IPS DF 19.7 (cell line): ENCODE results near the gene TTLL5.
"Not testable (repeated sequence)": the region's sequence is repeated elsewhere in the genome, so short reads cannot be mapped to it uniquely, and the experiment has no call there.

Source experiments
- DNase-seq: peaks from one replicate; pipeline ENCODE4 v3.0.0-alpha.2; 2013; ENCODE audit warnings: low read depth, low spot score

Gene TTLL5

DNA sequence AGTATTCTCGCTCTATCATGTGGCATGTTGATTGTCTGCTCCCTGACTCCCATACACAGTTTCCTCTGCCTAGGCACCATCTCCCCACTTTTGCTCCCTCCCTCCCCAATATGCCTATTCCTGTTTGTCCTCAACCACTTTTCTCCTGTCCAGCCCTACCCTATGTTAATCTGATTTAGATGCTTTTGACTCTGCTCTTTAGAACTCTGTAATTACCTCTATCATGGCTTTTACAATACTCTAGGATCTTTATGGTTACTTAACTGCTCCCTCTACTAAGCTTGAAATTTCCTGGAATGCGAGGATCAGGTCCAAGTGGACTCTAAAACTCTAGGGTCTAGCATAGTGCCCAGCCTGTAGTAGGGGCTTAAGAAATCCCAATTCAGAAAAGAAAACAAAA, 252.1 kb downstream of the TTLL5 start:
- no peak for DNase-seq

DNA sequence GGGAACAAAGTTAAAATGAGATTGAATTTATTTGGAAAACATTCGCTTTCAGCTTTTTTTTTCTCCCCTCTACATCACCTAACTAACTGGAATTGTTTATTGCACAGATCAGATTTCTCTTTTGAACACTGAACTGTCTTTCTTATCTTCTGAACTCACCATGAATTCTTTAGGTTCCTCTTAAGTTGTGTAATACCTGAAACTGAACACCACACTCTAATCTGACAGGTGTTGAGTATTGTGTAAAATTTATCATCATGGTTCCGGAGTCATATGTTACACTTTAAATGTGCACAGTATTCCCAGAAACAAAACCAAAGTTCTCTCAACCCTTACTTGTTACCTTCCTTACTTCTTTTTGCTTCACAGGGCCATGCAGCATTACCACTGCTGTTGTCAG, 254.0 kb downstream of the TTLL5 start:
- DNase-seq = no peak

DNA sequence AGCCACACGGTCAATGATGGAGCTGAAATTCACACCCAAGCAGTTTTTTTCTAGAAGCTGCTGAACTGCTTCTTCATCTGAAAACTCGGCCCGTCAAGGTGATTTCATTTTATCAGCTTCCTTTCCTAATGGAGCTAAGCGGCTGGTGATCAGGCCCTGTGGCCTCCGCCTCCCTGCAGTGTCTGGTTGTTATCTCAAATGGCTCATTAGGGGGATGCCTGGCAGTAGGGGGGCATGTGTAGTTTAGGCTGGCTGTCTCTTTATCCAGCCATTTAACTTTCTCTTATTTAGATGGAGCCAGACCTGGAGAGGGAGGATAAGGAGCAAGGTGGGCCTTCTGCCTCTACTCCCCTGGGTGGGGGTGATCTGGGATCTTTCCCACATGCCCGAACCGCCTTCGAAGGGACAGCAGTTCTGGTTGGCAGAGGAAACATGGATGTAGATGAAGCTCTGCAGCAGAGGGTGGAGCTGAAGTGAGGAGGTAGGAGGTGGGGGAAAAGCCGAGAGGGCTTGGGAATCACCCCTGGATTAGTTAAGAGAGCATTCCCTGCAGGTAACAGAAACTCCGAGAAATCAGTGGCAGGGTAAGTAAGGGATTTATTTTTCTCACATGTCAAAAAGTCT, 256.4 kb downstream of the TTLL5 start:
- DNase-seq = no peak

DNA sequence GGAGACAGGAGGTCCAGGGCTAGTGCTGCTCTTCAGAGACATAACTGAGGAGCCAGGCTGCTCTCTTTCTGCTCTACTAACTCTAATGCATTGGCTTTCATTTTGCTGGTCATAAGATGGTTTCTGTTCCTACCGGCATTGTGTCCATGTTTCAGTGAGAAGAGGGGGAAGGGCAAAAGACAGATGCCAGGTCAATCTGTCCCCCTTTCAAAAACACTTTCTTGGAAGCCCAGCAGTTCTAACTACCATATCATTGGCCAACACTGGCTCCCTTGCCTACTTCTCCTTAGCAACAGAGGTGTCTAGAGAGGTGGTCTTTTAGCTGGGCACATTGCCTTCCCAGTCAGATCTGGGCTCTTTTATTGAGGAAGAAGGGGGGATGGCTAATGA, 256.9 kb downstream of the TTLL5 start:
- no peak for DNase-seq

DNA sequence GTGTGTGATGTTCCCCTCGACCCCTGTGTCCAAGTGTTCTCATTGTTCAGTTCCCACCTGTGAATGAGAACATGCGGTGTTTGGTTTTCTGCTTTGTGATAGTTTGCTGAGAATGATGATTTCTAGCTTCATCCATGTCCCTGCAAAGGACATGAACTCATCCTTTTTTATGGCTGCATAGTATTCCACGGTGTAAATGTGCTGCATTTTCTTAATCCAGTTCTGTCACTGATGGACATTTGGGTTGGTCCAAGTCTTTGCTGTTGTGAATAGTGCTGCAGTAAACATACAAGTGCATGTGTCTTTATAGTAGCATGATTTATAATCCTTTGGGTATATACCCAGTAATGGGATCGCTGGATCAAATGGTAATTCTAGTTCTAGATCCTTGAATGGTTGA, 259.4 kb downstream of the TTLL5 start:
- DNase-seq = not testable (repeated sequence)

DNA sequence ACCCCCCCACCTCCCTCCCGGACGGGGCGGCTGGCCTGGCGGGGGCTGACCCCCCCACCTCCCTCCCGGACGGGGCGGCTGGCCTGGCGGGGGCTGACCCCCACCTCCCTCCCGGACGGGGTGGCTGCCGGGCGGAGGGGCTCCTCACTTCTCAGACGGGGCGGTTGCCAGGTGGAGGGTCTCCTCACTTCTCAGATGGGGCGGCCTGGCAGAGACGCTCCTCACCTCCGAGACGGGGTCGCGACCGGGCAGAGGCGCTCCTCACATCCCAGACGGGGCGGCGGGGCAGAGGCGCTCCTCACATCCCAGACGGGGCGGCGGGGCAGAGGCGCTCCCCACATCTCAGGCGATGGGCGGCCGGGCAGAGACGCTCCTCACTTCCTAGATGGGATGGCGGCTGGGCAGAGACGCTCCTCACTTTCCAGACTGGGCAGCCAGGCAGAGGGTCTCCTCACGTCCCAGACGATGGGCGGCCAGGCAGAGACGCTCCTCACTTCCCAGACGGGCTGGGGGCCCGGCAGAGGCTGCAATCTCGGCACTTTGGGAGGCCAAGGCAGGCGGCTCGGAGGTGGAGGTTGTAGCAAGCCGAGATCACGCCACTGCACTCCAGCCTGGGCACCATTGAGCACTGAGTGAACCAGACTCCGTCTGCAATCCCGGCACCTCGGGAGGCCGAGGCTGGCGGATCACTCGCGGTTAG, 264.2 kb downstream of the TTLL5 start:
- not testable (repeated sequence) for DNase-seq

DNA sequence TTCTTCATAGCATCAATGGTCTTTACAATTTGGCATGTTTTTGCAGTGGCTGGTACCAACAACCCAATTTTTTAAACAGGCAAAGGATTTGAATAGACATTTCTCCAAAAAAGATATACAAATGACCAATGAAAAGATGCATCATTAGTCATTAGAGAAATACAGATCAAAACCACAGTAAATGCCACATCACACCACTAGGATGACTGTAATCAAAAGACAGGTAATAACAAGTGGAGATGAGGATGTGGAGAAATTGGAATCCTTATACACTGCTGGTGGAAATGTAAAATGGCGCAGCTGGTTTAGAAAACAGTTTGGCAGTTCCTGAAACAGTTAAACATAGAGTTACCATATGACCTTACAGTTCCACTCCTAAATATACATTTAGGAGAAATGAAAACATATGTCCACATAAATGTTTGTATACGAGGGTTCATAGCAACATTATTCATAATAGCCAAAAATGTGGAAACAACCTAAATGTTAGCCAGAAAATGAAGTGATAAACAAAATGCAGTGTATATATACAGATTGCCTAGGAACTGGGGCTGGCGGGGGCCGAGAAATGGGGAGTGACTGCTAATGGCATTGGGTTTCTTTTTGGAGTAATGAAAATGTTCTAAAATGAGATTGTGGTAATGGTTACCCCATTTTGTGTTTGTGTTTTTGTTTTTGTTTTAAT, 265.5 kb downstream of the TTLL5 start:
- no peak for DNase-seq

DNA sequence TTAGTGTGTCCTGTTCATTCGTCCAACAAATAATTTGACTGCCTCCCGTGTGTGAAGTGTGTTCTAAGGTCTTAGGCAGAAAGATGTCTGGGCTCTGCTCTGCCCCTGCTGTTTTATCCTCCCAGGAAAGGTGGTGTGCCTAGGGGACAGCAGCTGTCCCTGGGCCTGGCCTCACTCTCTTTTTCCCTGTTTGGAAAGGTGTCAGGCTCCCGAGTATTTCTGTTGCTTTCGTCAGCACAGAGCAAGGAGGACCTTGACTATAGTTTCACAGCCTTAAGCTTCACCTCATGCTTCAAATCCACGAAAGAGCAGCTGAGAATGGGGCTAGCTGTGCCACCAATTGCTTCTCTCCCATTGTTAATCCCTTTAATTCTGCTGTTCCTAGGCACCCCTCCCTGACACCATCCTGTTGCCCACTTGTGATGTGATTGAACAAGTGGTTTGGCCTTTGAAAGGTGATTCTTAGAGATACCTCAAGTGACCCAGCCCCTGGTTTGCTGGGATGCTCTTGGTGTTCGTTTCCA, 266.6 kb downstream of the TTLL5 start:
- no peak for DNase-seq

DNA sequence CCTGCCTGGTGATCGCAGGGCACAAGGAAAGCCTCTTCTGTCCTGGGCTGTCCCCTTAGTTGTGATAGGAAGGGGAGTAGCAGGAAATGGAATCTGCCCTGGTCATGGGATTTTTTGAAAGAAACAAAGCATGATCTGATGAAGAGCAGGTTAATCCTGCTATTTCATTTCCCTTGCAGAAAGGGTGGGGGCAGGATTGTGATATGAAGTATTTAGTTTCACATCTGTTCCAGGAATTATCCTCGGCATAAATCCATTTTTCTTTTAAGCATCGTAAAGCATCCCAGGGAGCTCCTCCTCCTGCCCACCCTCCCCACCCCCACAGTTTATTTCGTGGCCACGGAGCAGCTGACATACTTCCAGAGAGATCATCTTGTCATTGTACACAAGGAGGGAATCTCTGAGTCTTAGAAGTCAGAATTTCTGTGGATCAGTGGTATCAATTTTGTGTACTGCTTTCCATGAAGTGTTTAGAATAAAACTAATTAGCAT, 267.7 kb downstream of the TTLL5 start:
- DNase-seq = no peak

DNA sequence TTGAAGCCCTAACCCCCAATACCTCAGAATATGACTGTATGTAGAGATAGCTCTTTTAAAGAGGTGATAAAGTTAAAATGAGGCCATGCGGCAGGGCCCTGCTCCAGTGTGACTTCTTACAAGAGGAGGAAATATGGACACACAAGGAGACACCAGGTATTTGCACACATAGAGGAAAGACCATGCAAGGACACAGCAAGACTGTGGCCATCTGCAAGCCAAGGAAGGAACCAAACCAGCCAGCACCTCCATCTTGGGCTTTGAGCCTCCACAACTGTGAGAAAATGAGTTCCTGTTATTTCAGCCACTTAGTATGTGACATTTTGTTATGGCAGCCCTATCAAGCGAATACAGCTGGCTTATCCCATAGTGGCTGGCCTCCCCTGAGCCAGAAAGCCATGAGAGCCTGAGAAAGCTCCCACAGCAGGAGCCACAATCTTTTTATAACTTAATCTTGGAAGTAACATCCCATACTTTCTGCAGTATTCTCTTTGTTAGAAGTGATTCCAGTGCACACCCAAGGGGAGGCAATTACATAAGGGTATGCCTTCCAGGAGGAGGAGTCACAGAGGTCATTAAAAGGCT, 272.8 kb downstream of the TTLL5 start:
- DNase-seq = no peak

DNA sequence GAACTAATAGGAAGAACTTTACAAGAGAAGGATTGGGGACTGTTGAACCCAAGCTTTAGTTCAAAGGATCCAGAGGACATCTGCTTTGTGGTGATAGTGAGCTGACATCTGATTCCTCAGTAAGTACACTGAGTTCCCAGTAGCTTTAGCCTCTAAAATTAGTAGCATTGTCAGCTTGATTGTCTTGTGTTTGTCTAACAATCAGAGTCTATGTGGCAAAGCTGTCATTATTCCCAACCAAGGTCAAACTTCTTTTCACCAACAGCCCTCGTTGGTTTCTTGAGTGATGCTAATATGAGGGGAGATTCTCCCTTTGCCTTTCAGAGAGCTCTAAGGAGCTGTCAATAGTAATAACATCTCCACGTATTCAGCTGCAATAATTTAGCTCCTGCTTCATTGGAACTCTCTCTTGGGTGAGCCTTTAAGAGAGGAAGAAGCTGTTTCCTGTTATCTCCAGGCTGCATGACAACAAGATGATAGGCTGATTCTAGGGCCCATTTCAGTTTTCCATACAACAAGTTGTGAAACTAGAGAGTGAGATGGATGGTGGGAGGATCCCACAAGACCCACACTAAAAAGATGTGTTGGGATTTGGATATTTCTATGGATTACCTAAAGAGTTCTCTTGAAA, 274.1 kb downstream of the TTLL5 start:
- DNase-seq = no peak

DNA sequence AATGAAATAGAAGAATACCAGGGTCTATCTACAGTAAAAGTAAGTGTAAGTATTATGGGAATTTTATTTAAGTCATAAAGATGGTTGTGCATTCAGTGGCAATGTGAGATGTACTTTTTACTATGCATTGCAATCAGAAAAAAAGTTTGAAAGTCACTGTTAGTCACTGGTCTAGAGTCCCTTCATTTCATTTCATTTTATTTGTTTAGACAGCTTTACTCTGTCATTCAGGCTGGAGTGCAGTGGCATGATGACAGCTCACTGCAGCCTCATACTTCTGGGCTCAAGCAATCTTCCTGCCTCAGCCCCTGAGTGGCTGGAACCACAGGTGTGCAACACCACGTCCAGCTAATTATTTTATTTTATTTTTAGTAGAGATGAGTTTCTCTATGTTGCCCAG, 278.2 kb downstream of the TTLL5 start:
- DNase-seq = no peak

DNA sequence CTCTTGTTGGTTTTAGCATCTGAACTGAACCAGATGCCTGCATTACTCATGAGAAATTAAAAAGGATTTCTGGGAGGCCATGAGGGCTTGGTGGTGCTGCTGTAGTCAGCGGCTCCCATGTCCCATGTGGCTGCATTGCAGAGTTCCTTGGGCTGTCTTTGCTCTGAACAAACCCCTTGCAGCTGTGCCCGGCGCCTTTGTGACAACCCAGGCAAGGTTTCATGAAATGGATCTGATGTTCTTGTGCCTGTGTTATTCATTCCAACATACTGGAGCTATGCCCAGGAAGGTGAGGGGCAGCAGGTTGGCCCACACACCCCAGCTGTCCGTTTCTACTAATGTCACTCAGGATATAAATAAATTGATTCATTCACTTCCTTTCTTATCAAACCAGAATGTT, 280.0 kb downstream of the TTLL5 start:
- no peak for DNase-seq

DNA sequence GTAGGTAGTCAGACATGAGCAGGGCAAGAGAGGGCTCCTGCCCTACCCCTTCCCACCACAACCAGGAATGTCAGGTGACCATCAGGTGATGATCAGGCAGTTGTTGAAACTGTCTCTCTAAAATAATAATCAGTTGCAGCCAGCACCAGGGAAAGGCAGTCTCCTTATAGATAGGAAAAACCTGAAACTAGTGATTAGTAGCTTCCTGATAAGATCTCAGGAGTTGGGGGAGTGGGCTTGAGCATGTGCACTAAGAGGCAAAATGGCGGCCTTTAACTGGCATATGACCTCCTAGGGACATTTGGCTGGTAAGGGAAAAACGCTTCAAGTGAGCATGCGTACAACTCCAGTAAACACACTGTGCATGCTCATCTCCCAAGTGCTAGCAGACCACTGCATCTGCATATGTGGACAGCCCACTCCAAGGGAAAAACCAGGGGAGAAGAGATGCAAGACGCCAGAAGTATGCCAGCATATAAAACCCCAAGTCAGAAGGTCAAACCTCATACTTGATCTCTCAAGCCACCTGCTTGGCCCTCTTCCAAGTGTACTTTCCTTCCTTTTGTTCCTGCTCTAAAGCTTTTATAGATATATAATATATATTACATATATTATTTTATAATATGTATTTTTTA, 283.7 kb downstream of the TTLL5 start:
- no peak for DNase-seq

DNA sequence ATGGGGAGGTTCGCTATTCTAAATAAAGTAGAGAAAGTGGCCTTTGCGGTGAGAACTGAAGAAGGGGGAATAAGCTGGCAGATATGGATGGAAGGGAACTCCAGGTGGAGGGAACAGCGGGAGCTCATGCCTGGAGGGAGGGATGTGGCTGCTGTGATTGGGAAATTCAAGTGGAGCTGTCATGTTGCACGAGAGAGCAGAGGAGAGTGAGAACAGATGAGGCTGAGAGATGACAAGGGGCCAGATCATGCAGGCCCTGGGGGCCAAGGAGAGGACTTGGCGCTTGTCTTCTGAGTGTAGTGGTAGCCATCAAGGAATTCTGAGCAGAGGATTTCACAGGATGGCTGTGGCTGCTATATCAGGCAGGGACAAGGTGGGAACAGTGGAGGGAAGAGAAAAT, 285.7 kb downstream of the TTLL5 start:
- no peak for DNase-seq

DNA sequence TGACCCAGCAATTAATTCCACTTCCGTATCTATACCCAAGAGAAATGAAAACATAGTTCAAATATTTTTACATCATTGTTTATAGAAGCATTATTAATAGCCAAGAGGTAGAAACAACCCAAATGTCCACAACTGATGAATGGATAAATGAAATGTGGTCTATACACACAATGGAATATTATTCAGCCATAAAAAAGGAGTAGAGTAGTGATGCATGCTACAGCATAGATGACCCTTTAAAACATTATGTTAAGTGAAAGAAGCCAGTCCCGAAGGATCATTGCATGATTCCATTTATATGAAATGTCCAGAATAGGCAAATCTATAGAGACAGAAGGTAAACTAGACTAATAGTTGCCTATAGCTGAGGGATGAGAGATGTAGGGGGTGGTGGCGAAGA, 291.4 kb downstream of the TTLL5 start:
- DNase-seq = no peak

DNA sequence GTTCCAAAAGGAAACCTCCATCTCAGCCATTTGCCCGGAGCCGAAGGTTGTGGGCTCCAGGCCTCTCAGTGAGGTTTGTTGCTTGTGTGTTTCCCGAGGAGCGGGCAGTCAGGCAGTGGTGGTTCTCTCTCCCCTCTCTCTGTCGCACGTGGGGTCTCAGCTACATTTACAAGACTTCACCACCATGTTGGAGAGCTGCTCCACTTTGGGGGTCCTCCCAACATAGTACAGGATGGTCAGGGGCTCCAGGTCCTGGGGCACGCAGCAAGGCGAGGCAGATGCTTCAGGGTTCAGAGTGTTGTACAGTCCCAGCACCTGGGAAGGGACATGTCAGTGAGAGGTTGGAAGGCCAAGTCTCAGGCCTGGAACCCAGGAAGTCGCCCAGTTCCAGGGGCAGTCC, 298.0 kb downstream of the TTLL5 start:
- DNase-seq = no peak

DNA sequence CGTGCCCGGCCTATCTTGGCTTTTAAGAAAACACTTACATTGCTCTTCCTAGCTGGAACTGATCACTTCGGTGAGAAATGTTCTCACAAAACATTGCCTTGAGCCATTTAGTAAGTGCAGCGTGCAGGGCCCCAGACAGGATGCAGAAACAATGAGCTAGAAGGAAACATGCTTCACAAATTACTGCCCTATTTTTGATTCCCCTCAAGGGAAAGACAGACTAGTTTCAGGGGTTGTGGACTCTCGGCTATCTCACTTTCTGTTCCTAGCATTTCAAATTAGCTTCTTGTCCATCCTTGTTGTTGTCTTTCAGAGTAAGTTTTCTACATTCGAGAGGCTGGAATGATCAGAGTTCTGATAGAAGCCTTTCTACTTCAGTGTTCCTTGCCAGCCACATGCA, 299.2 kb downstream of the TTLL5 start:
- no peak for DNase-seq

DNA sequence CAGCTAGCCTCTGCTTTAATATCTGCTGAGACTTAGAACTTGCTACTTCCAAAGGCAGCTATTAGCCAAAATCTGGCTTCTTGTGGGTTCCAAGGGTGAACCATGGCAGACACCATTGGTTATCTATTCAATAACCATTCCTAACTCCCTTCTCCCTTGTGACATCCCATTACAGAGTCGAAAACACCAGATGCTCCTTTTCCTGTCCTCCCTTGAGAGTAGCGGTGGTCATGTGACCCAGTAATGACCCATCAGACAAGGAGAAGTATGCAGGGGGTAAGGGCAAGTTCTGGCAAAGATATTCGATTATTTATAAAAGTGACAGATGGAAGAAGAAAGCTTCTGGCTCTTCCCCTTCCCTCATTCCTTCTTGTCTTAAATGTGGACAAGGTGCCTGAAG, 300.6 kb downstream of the TTLL5 start:
- no peak for DNase-seq

DNA sequence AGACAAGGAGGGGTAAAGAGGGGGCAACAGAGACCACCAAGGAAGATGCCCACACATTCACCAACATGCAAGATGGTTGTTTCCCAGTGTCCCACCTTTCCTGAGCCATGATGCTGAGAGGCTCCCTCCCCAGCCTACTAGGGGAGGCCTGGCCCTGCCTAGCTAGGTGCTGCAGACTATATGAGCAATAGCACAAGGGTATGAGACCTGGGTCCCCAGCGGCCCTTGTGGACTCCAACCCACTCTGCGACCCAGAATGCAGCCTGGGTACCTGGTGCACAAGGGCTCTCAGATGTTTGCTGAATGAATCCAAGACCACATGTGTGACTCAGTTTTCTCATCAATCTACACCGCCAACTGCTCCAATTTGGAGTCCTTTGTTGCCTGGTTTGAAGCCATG, 306.8 kb downstream of the TTLL5 start:
- no peak for DNase-seq

DNA sequence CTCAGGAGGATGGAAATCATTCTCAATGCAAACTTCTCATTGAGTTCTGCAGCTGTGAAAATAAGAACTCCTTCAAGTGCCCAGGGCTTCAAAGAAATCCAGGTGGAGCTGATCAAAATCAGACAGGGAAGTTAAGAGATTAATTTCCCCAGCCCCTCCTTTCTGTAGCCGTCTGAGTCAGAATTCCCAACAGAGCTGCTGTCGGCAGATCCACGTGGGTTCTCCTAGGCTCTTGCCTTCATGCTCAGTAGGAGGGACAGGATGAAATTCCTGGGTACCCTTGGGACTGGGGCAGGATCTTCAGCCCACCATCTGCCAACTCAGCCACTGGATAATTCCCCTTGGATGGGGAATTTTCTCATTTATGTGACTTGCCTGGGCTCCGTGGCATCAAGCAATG, 307.4 kb downstream of the TTLL5 start:
- no peak for DNase-seq
